Glutamatergic neuron (in vitro differentiated cells): ENCODE data around the gene KCNMA1. TPM values are rescaled to one million over a fixed set of nuclear protein-coding genes. Genes with fewer than 3 reads are reported as not detected.
"Not testable (repeated sequence)": the region's sequence is repeated elsewhere in the genome, so short reads cannot be mapped to it uniquely, and the experiment has no call there.

Experiments used
- DNase-seq: peaks from one replicate; pipeline ENCODE4 v3.0.0; 2022
- H3K27ac Mint-ChIP-seq: one replicate; pipeline ENCODE4 v1.8.0; 2020; ENCODE audit warnings: mild to moderate bottlenecking, mixed read lengths, inconsistent platforms; ENCODE audit not compliant: unreplicated experiment
- H3K27me3 Mint-ChIP-seq: one replicate; pipeline ENCODE4 v1.8.0; 2020; ENCODE audit warnings: mild to moderate bottlenecking, moderate library complexity, mixed read lengths, inconsistent platforms; ENCODE audit not compliant: unreplicated experiment
- H3K36me3 Mint-ChIP-seq: one replicate; pipeline ENCODE4 v1.8.0; 2020; ENCODE audit warnings: mild to moderate bottlenecking, mixed read lengths, inconsistent platforms; ENCODE audit not compliant: unreplicated experiment
- H3K4me1 Mint-ChIP-seq: one replicate; pipeline ENCODE4 v1.8.0; 2020; ENCODE audit warnings: mild to moderate bottlenecking, low read depth, mixed read lengths, inconsistent platforms; ENCODE audit not compliant: unreplicated experiment
- H3K4me3 Mint-ChIP-seq: one replicate; pipeline ENCODE4 v1.8.0; 2020; ENCODE audit warnings: mild to moderate bottlenecking, mixed read lengths, inconsistent platforms; ENCODE audit not compliant: unreplicated experiment
- H3K9me3 Mint-ChIP-seq: one replicate; pipeline ENCODE4 v1.8.0; 2020; ENCODE audit warnings: mild to moderate bottlenecking, moderate library complexity, mixed read lengths, inconsistent platforms; ENCODE audit not compliant: unreplicated experiment
- total RNA-seq: library from RNA; stranded (reverse); fragmentation: NEBNext Ultra II Directional; extraction: Animal tissue kit (Norgen Biotek cat#: 25700); gene quantifications from one replicate; pipeline ENCODE4 v1.2.1, GENCODE V29; 2021; ENCODE audit not compliant: unreplicated experiment
- TF ChIP-seq, protein P1 (sequence below): fragments of 200-600 bp; sonication (generic); IDR thresholded peaks from one replicate; pipeline ENCODE4 v1.5.0; 2021; ENCODE audit not compliant: partially characterized antibody, unreplicated experiment

KCNMA1 gene
- total RNA-seq, 1 donor from 2014 or later = 3.2 TPM

DNA sequence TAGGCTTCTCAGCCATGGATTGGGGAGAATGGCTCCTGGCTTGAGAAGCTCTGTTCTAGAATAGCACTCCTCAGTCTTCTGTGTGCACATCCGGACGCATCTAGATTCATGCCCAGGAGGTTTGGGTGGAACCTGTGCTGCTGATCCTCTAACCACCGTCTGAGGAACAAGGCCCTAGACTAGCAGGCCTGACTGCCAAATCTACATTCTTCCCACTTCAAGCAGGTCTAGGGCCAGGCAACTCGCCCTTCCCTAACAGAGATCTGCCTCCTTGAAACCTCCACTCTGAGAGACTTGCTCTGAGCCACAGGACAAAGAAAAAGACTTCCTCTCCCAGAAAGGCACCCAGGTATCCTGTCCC is 61.6 kb downstream of the KCNMA1 start:
- Mint-ChIP-seq H3K4me1 (no peaks in the 10 kb centered on the region), H3K27me3 (peaks cover 8% of the 10 kb centered on the region), H3K27ac (no peak overlapping the region), H3K36me3 (no peaks in the 10 kb centered on the region), H3K9me3 (peaks cover 4% of the 10 kb centered on the region), H3K4me3 (no peak overlapping the region)
- DNase-seq = no peak
- TF ChIP-seq, protein P1, sequence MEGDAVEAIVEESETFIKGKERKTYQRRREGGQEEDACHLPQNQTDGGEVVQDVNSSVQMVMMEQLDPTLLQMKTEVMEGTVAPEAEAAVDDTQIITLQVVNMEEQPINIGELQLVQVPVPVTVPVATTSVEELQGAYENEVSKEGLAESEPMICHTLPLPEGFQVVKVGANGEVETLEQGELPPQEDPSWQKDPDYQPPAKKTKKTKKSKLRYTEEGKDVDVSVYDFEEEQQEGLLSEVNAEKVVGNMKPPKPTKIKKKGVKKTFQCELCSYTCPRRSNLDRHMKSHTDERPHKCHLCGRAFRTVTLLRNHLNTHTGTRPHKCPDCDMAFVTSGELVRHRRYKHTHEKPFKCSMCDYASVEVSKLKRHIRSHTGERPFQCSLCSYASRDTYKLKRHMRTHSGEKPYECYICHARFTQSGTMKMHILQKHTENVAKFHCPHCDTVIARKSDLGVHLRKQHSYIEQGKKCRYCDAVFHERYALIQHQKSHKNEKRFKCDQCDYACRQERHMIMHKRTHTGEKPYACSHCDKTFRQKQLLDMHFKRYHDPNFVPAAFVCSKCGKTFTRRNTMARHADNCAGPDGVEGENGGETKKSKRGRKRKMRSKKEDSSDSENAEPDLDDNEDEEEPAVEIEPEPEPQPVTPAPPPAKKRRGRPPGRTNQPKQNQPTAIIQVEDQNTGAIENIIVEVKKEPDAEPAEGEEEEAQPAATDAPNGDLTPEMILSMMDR = no peak

DNA sequence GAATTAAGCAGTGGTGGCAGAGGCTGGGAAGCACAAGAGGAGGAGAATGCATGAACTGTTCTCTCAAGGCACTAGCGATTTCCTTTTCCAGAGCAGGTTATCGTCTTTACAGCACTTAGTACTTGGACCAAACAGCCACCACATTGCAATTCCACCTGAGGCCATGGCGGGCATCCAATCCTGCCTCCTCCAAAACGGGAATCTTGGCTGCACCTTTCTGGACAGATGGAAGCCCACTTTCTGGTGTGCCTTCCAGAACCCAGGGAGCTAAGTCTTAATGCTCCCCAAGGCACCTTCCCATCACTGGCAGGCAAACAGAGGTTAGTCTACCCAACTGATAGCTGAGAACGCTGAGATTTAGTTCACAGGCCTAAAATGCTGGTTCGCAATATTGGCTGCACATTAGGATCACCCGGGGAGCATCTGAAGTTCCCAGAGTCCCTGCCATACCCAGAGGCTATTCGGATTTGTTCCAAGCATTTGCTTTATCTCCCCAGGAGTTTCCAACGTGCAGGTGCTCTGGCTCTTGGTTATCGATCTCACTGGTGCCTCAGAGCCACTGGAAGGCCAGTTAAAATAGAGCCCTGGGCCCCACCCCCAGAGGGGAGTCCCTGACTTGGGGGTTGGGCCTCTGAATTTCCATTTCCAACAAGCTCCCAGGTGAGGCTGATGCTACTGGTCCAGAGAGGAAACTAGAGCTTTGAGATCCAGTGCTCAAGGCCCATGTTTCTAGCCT is 62.2 kb downstream of the KCNMA1 start:
- TF ChIP-seq, protein P1 = no peak
- Mint-ChIP-seq H3K36me3 (no peaks in the 10 kb centered on the region), H3K27me3 (peaks cover 8% of the 10 kb centered on the region), H3K4me3 (no peak overlapping the region), H3K4me1 (no peaks in the 10 kb centered on the region), H3K27ac (no peak overlapping the region), H3K9me3 (peaks cover 4% of the 10 kb centered on the region)
- DNase-seq = no peak

DNA sequence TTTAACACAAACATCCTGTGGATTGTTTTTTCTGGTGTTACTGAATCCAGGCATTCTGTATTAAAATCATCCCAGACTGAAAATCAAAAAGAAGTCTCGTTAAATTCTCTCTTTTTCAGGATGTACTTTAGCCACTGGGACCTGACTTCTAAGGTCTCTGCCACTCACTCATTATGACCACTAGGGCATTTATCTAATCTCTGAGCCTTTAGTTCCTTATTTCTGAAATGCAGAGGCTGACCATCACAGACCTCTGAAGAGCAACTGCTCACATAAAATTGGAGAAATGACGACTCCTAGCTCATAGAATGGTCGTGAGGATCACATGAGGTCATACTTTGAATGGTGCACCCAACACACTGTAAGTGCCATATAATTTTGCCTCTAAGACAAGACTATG is 63.2 kb downstream of the KCNMA1 start:
- H3K4me1 Mint-ChIP-seq = no peaks in the 10 kb centered on the region
- H3K4me3 Mint-ChIP-seq = no peak overlapping the region
- H3K27me3 Mint-ChIP-seq = peaks cover 8% of the 10 kb centered on the region
- TF ChIP-seq, protein P1 = peak; percentile 5
- no peak overlapping the region for H3K27ac Mint-ChIP-seq
- no peaks in the 10 kb centered on the region for H3K36me3 Mint-ChIP-seq
- DNase-seq = no peak
- H3K9me3 Mint-ChIP-seq = peaks cover 4% of the 10 kb centered on the region

DNA sequence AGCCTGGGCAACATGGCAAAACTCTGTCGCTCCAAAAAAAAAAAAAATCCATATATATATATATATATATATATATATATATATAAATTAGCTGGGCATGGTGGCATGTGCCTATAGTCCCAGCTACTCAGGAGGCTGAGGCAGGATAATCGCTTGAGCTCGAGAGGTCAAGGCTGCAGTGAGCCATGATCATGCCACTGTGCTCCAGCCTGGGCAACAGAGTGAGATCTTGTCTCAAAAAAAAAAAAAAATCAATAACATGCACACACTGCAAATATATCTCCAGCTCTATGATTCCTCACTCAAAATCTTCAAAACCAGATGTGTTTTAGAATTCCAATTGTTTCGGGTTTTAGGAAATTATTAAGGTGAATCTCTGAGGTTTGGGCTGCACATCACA is 65.1 kb downstream of the KCNMA1 start:
- not testable (repeated sequence) for H3K27ac Mint-ChIP-seq, H3K9me3 Mint-ChIP-seq, DNase-seq, H3K27me3 Mint-ChIP-seq, H3K36me3 Mint-ChIP-seq, H3K4me3 Mint-ChIP-seq, H3K4me1 Mint-ChIP-seq

DNA sequence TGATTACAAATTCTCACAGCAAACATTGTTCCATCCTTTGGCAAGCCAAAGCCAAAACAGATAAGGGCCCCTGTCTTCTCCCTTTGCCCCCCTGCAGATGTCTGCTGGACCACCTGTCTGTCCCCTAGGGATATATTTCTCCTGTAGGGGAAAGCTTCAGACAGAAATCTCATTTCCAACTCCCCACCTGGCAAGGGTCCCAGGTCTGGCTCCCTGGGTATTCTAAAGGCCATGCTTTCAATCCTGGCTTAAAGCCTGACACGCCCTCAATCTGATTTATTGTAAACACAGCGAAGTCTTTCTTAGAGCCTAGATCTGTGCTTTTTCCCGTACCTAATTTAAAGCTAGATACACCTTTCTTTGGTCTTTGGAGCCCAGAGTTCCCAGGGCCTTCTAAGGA is 66.1 kb downstream of the KCNMA1 start:
- peaks cover 6% of the 10 kb centered on the region for H3K27me3 Mint-ChIP-seq
- no peaks in the 10 kb centered on the region for H3K4me1 Mint-ChIP-seq
- TF ChIP-seq, protein P1 = no peak
- H3K36me3 Mint-ChIP-seq = no peaks in the 10 kb centered on the region
- H3K9me3 Mint-ChIP-seq = peaks cover 4% of the 10 kb centered on the region
- no peak overlapping the region for H3K4me3 Mint-ChIP-seq
- DNase-seq = no peak
- H3K27ac Mint-ChIP-seq = no peak overlapping the region
